HEK293 (cell line): Measurements from ENCODE around the gene C9orf152.

ENCODE experiments used
- CTCF ChIA-PET: fragments of 350-600 bp; formaldehyde crosslinking; extraction: SDS; loops from one replicate; lab custom pipeline; 2021; ENCODE audit warnings: antibody characterized with exemption; lab: Yijun Ruan, JAX
- POLR2A ChIA-PET: fragments of 300-600 bp; formaldehyde crosslinking; extraction: SDS; loops from one replicate; lab custom pipeline; 2020; ENCODE audit warnings: antibody characterized with exemption, inconsistent platforms; lab: Yijun Ruan, JAX
- H3K27ac ChIP-seq: fragments of 200-500 bp; sonication (Bioruptor generic); 2 replicates; pipeline ENCODE4 v1.5.1; 2014; ENCODE audit warnings: low read depth, low read length, control low read depth, inconsistent platforms; ENCODE audit errors: extremely low read depth
- H3K36me3 ChIP-seq, 2 experiments: fragments of 200-500 bp in 1 of 2; sonication (Bioruptor generic) in 1 of 2; 1 replicate in 1 of 2; 2 replicates in 1 of 2; pipeline ENCODE4 v1.5.1; 2014 to 2017; ENCODE audit warnings: inconsistent platforms in 2 of 2, low read length in 2 of 2; ENCODE audit not compliant: control insufficient read depth in 2 of 2, insufficient read depth in 1 of 2
- H3K4me1 ChIP-seq: fragments of 200-500 bp; sonication (Bioruptor generic); 2 replicates; pipeline ENCODE4 v1.5.1; 2014; ENCODE audit warnings: mild to moderate bottlenecking, low read length, inconsistent platforms; ENCODE audit not compliant: control insufficient read depth, insufficient read depth
- H3K4me3 ChIP-seq: 2 replicates; pipeline ENCODE4 v1.5.1; 2011; ENCODE audit warnings: low read depth, mild to moderate bottlenecking, control low read depth, low read length, moderate library complexity
- H3K9me3 ChIP-seq: fragments of 200-500 bp; sonication (Bioruptor generic); 2 replicates; pipeline ENCODE4 v1.5.1; 2014; ENCODE audit warnings: low read depth, low read length, inconsistent platforms; ENCODE audit not compliant: control insufficient read depth, insufficient read depth
- GLI2 ChIP-seq: fragments of 450-650 bp; formaldehyde crosslinking; IDR thresholded peaks from 2 replicates; pipeline ENCODE4; 2017; ENCODE audit warnings: missing biosample characterization, missing genetic modification characterization, low read depth, borderline replicate concordance
- KLF1 ChIP-seq: fragments of 450-650 bp; formaldehyde crosslinking; IDR thresholded peaks from 2 replicates; pipeline ENCODE4 v1.5.1; 2016; ENCODE audit warnings: missing biosample characterization, missing genetic modification characterization
- OSR2 ChIP-seq: fragments of 450-650 bp; formaldehyde crosslinking; IDR thresholded peaks from 2 replicates; pipeline ENCODE4 v1.5.1; 2016; ENCODE audit warnings: missing biosample characterization, missing genetic modification characterization
- PRDM1 ChIP-seq: fragments of 450-650 bp; formaldehyde crosslinking; IDR thresholded peaks from 2 replicates; pipeline ENCODE4; 2016; ENCODE audit warnings: missing biosample characterization, missing genetic modification characterization
- SCRT2 ChIP-seq: fragments of 450-650 bp; formaldehyde crosslinking; IDR thresholded peaks from 2 replicates; pipeline ENCODE4 v1.5.1; 2016; ENCODE audit warnings: missing biosample characterization, missing genetic modification characterization
- ZBTB11 ChIP-seq: fragments of 450-650 bp; formaldehyde crosslinking; conservative IDR thresholded peaks from 2 replicates; pipeline ENCODE4 v1.5.1; 2016; ENCODE audit warnings: low read depth, missing biosample characterization, missing genetic modification characterization
- ZEB2 ChIP-seq: fragments of 450-650 bp; formaldehyde crosslinking; IDR thresholded peaks from 2 replicates; pipeline ENCODE4 v1.5.1; 2016; ENCODE audit warnings: missing biosample characterization, missing genetic modification characterization
- ZNF133 ChIP-seq: fragments of 450-650 bp; formaldehyde crosslinking; IDR thresholded peaks from 2 replicates; pipeline ENCODE4 v1.5.1; 2016; ENCODE audit warnings: missing biosample characterization, missing genetic modification characterization
- ZNF214 ChIP-seq: fragments of 450-650 bp; formaldehyde crosslinking; IDR thresholded peaks from 2 replicates; pipeline ENCODE4 v1.5.1; 2017; ENCODE audit warnings: missing biosample characterization, mild to moderate bottlenecking, missing genetic modification characterization, borderline replicate concordance
- ZNF223 ChIP-seq: fragments of 450-650 bp; formaldehyde crosslinking; IDR thresholded peaks from 2 replicates; pipeline ENCODE4 v1.5.1; 2016; ENCODE audit warnings: missing biosample characterization, missing genetic modification characterization
- ZNF510 ChIP-seq: fragments of 450-650 bp; formaldehyde crosslinking; IDR thresholded peaks from 2 replicates; pipeline ENCODE4 v1.5.1; 2018; ENCODE audit warnings: mild to moderate bottlenecking, missing genetic modification characterization, missing biosample characterization; ENCODE audit not compliant: insufficient replicate concordance
- ZNF529 ChIP-seq: fragments of 450-650 bp; formaldehyde crosslinking; IDR thresholded peaks from 2 replicates; pipeline ENCODE4 v1.5.1; 2017; ENCODE audit warnings: missing genetic modification characterization, missing biosample characterization; ENCODE audit not compliant: insufficient replicate concordance
- ZNF555 ChIP-seq: fragments of 450-650 bp; formaldehyde crosslinking; conservative IDR thresholded peaks from 2 replicates; pipeline ENCODE4 v1.5.1; 2017; ENCODE audit warnings: missing biosample characterization, mild to moderate bottlenecking, missing genetic modification characterization, inconsistent platforms
- ZNF561 ChIP-seq: fragments of 450-650 bp; IDR thresholded peaks from 2 replicates; pipeline ENCODE4 v1.5.1; 2018; ENCODE audit warnings: missing biosample characterization, missing genetic modification characterization, borderline replicate concordance
- ZNF596 ChIP-seq: fragments of 450-650 bp; IDR thresholded peaks from 2 replicates; pipeline ENCODE4 v1.5.0; 2018; ENCODE audit warnings: missing biosample characterization, mild to moderate bottlenecking, missing genetic modification characterization, moderate library complexity
- ZNF621 ChIP-seq: fragments of 450-650 bp; formaldehyde crosslinking; IDR thresholded peaks from 2 replicates; pipeline ENCODE4 v1.5.1; 2017; ENCODE audit warnings: missing biosample characterization, missing genetic modification characterization
- ZNF664 ChIP-seq: fragments of 450-650 bp; formaldehyde crosslinking; IDR thresholded peaks from 2 replicates; pipeline ENCODE4 v1.5.1; 2016; ENCODE audit warnings: missing biosample characterization, missing genetic modification characterization
- ZNF692 ChIP-seq: fragments of 450-650 bp; formaldehyde crosslinking; IDR thresholded peaks from 2 replicates; pipeline ENCODE4 v1.5.1; 2016; ENCODE audit warnings: missing biosample characterization, missing genetic modification characterization
- ZNF747 ChIP-seq: fragments of 450-650 bp; formaldehyde crosslinking; IDR thresholded peaks from 2 replicates; pipeline ENCODE4 v1.5.1; 2016; ENCODE audit warnings: missing biosample characterization, missing genetic modification characterization
- TF ChIP-seq, protein P1 (sequence below): fragments of 450-650 bp; formaldehyde crosslinking; IDR thresholded peaks from 2 replicates; pipeline ENCODE4 v1.5.1; 2016; ENCODE audit warnings: missing biosample characterization, missing genetic modification characterization

Gene C9orf152

DNA sequence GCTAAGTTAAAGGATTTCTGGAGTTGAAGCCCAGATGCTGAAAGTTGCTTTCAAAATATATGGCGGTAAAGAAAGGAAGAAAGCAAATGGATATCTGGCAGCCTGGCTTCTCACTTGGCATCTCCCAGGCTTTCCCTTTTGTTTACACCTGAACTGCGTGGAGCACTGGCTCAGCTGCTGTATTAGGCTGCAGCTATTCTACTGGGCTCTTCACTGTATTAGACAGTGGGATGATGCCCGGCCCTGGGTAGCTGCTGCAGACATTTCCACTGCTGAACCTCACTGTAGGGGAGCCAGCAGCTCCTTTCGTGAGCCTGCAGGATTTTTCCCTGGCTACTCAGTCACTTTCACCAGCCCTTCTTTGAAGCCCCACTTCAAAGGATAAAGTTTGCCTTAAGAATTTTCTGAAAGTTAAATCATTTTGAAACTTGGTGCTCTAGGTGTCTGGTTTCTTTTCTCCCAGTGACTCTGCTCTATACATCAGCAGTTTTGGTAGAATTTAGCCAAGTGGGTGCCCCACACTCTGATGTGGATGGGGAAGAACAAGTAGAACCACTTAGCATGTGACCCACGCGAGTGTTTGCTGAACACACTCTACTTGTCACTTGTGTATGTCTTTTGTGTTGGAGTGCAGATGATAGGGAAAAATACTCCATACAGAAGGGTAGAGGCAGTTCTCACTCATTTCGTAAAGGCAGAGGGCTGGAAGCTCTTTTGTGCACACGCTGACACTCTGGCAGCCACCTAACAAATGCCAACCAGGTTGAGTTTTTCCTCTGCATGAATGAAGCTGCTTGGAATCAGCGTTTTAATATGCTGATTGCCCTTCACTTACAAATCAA is 49.9 kb downstream of the C9orf152 start:
- POLR2A ChIA-PET, result no interaction called here
- no peaks in the 10 kb centered on the region for H3K4me1 ChIP-seq
- no peaks in the 10 kb centered on the region for H3K9me3 ChIP-seq
- TF ChIP-seq ZNF664 (tag by site-specific recombination), result no peak
- TF ChIP-seq OSR2, result no peak
- TF ChIP-seq PRDM1 (tag by site-specific recombination), result 0 out of 2 replicates have a peak, but pooled peaks have one; percentile 21
- H3K4me3 ChIP-seq, result no peak overlapping the region
- no peak overlapping the region for H3K27ac ChIP-seq
- peaks cover 0 to 3% of the 10 kb centered on the region in 2 experiments; a peak in 1 of 3 replicates for H3K36me3 ChIP-seq
- CTCF ChIA-PET, result interaction anchor here (11.5 kb wide), 1 partner anchor 255 kb away, joined by 122 read pairs; no protein-coding TSS in a partner anchor

GRCh38 chr9:110156902-110157301 is 51.1 kb downstream of the C9orf152 start:
- POLR2A ChIA-PET, result interaction anchor here (0.6 kb wide), 1 partner anchor 77 kb away, joined by 3 read pairs; no protein-coding TSS in a partner anchor
- CTCF ChIA-PET, result interaction anchor here (0.8 to 11.5 kb wide), 4 partner anchors 10 to 253 kb away, joined by 3 to 122 read pairs (median 3); no protein-coding TSS in a partner anchor
- no peaks in the 10 kb centered on the region for H3K9me3 ChIP-seq
- H3K36me3 ChIP-seq, result peaks cover 0 to 3% of the 10 kb centered on the region in 2 experiments; a peak in 1 of 3 replicates
- H3K4me3 ChIP-seq, result no peak overlapping the region
- H3K27ac ChIP-seq, result no peak overlapping the region
- no peak for TF ChIP-seq ZNF555 (tag by site-specific recombination)
- TF ChIP-seq ZNF561 (tag by site-specific recombination), result no peak
- no peak for TF ChIP-seq ZNF223
- no peak for TF ChIP-seq ZNF133 (tag by site-specific recombination)
- no peak for TF ChIP-seq GLI2 (tag by site-specific recombination)
- TF ChIP-seq ZEB2 (tag by site-specific recombination), result no peak
- TF ChIP-seq ZNF596, result no peak
- peak; percentile 40; the same call in 1 of the 2 replicates for TF ChIP-seq SCRT2
- no peak for TF ChIP-seq ZNF747 (tag by site-specific recombination)
- H3K4me1 ChIP-seq, result no peaks in the 10 kb centered on the region

DNA sequence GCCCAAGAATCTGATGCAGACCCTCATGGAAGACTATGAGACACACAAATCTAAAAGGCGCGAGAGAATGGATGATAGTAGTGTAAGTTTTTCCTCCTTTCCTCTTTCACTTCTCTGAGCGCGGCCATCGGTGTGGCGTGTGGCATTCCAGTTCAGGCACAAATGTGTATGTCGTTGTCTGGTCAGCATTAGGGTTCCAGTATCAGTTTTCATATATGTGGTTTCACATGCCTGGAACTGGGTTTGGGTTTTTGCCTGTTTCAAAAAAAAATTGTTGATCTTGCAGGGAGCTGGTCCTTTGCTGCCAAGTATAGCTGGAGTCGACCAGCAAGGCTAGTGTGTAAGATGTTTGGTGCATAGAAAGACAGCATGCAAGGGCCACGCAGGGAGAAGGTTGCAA is 51.5 kb downstream of the C9orf152 start:
- CTCF ChIA-PET, result interaction anchor here (1.0 to 11.5 kb wide), 3 partner anchors 9 to 253 kb away, joined by 3 to 122 read pairs (median 3); no protein-coding TSS in a partner anchor
- no peaks in the 10 kb centered on the region for H3K4me1 ChIP-seq
- H3K27ac ChIP-seq, result no peak overlapping the region
- H3K4me3 ChIP-seq, result no peak overlapping the region
- POLR2A ChIA-PET, result interaction anchor here (0.6 kb wide), 1 partner anchor 76 kb away, joined by 3 read pairs; no protein-coding TSS in a partner anchor
- no peak for TF ChIP-seq ZNF214 (tag by site-specific recombination)
- TF ChIP-seq, all 188 proteins: peak for 0
- no peaks in the 10 kb centered on the region for H3K9me3 ChIP-seq
- peaks cover 0 to 3% of the 10 kb centered on the region in 2 experiments; a peak in 1 of 3 replicates for H3K36me3 ChIP-seq

- H3K27ac ChIP-seq, result no peak overlapping the region
- no peaks in the 10 kb centered on the region for H3K9me3 ChIP-seq
- CTCF ChIA-PET, result interaction anchor here (11.5 kb wide), 1 partner anchor 252 kb away, joined by 122 read pairs; no protein-coding TSS in a partner anchor
- no peak overlapping the region for H3K4me3 ChIP-seq
- no peak for TF ChIP-seq KLF1 (tag by site-specific recombination)
- TF ChIP-seq ZNF510 (tag by site-specific recombination), result no peak
- TF ChIP-seq ZNF621 (tag by site-specific recombination), result no peak
- TF ChIP-seq ZNF529 (tag by site-specific recombination), result no peak
- TF ChIP-seq, protein P1, sequence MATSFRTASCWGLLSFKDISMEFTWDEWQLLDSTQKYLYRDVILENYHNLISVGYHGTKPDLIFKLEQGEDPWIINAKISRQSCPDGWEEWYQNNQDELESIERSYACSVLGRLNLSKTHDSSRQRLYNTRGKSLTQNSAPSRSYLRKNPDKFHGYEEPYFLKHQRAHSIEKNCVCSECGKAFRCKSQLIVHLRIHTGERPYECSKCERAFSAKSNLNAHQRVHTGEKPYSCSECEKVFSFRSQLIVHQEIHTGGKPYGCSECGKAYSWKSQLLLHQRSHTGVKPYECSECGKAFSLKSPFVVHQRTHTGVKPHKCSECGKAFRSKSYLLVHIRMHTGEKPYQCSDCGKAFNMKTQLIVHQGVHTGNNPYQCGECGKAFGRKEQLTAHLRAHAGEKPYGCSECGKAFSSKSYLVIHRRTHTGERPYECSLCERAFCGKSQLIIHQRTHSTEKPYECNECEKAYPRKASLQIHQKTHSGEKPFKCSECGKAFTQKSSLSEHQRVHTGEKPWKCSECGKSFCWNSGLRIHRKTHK, result no peak
- no peak for TF ChIP-seq ZBTB11 (tag by site-specific recombination)
- TF ChIP-seq ZNF692, result no peak
- peaks cover 0 to under 1% of the 10 kb centered on the region in 2 experiments; a peak in 1 of 3 replicates for H3K36me3 ChIP-seq
- POLR2A ChIA-PET, result no interaction called here
- H3K4me1 ChIP-seq, result no peaks in the 10 kb centered on the region
Observed at GRCh38 chr9:110155751-110156150, 52.2 kb downstream of the C9orf152 start.
